ENCODE measurements around the gene NATD1. TPM values are rescaled to one million over a fixed set of nuclear protein-coding genes. Genes with fewer than 3 reads are reported as not detected.

Gene NATD1
- total RNA-seq, 1 donor from 2014 or later: 19.5 TPM

- no peak overlapping the region for H3K27ac ChIP-seq
- no peak overlapping the region for H3K4me3 ChIP-seq
- DNase-seq: peak; percentile 58
- no peak for ATAC-seq
- no peak for TF ChIP-seq CTCF (IDR thresholded peaks at IDR 0.05)
- H3K36me3 ChIP-seq: peaks cover 57% of the 10 kb centered on the region
- H3K9me3 ChIP-seq: no peaks in the 10 kb centered on the region
- intact Hi-C loops (cut with DNase I): no loop called here
- no peaks in the 10 kb centered on the region for H3K4me1 ChIP-seq
- H3K27me3 ChIP-seq: no peaks in the 10 kb centered on the region
Observed at GRCh38 chr17:21298983-21299519, 45.8 kb upstream of the NATD1 start.

DNA sequence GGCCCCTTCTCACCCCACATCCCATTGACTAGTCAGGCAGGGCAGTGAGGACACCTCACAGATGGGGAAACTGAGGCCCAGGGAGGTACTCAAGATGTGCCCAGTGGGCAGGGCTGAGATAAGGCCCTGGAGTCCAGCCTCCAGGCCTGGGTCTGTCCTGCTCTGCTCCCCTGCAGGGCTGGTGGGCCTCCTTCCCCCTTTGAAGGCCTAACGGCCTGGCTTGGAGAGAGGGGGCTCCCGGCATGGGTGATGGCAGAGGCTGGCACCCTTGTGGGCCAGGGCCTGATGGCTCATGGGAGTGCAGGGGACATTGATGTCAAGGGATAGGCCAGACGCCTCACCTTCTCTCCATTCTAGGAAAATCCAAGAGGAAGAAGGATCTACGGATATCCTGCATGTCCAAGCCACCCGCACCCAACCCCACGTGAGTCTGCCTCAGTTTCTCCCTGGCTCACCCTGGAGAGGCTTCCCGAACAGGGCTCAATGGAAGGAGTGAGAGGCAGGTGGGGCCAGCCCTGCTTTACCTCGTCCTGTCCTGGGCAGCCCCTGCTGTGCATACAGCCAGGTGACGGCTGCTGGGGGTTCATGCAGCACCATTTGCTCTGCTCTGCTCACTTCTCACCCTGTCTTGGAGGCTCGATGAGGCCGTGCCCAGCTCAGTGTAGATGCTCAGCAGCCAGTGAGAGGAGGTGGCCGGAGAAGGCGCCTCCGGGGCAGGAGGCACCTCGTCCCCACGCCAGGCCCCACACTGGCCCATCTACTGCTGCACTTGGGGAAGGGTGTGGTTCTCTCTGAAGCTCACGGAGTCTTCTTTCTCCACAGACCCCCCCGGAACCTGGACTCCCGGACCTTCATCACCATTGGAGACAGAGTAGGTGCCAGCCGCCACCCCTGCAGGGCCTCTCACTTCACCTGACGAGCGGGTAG is 45.1 kb upstream of the NATD1 start:
- no peaks in the 10 kb centered on the region for H3K4me1 ChIP-seq
- no peak for TF ChIP-seq CTCF (IDR thresholded peaks at IDR 0.05)
- DNase-seq: peak; percentile 66

DNA sequence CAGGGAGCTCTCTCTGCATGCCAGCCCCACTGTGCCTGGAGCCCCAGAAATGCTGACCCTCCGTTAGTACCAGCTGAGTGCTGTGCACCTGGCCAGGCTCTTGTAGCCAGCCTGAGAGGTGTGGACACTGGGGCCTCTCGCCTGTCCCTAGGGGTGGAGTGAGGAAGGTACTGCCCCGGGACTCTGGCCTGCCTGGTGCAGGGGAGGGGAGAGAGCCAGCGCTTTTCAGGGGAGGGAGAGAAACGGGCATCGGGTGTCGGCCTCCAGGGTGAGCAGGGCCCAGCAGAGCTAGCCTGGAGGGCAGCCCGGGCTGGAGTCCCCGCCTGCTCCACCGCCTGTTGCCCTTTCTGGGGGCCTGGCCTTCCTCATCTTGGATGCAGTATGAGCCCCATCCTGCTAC is 44.4 kb upstream of the NATD1 start:
- Histone ChIP-seq H3K36me3 (peaks cover 45% of the 10 kb centered on the region), H3K27ac (no peak overlapping the region), H3K4me3 (no peak overlapping the region), H3K4me1 (no peaks in the 10 kb centered on the region), H3K27me3 (no peaks in the 10 kb centered on the region), H3K9me3 (no peaks in the 10 kb centered on the region)
- DNase-seq (peak; percentile 67), ATAC-seq (peak; percentile 2)
- intact Hi-C loops (cut with DNase I): no loop called here
- no peak for TF ChIP-seq CTCF (IDR thresholded peaks at IDR 0.05)

More for the DNA sequence above, 45.1 kb upstream of the NATD1 start:
- Histone ChIP-seq H3K27me3 (no peaks in the 10 kb centered on the region), H3K4me3 (no peak overlapping the region), H3K27ac (no peak overlapping the region), H3K9me3 (no peaks in the 10 kb centered on the region), H3K36me3 (peaks cover 50% of the 10 kb centered on the region)
- no peak for ATAC-seq
- intact Hi-C loops (cut with DNase I): no loop called here

- Histone ChIP-seq H3K27me3 (no peaks in the 10 kb centered on the region), H3K36me3 (peaks cover 39% of the 10 kb centered on the region), H3K4me3 (no peak overlapping the region), H3K9me3 (no peaks in the 10 kb centered on the region), H3K4me1 (no peaks in the 10 kb centered on the region), H3K27ac (no peak overlapping the region)
- DNase-seq (peak; percentile 67), ATAC-seq (no peak)
- TF ChIP-seq CTCF (IDR thresholded peaks at IDR 0.05): no peak
- intact Hi-C loops (cut with DNase I): no loop called here
Observed at GRCh38 chr17:21297026-21297520, 43.9 kb upstream of the NATD1 start.

DNA sequence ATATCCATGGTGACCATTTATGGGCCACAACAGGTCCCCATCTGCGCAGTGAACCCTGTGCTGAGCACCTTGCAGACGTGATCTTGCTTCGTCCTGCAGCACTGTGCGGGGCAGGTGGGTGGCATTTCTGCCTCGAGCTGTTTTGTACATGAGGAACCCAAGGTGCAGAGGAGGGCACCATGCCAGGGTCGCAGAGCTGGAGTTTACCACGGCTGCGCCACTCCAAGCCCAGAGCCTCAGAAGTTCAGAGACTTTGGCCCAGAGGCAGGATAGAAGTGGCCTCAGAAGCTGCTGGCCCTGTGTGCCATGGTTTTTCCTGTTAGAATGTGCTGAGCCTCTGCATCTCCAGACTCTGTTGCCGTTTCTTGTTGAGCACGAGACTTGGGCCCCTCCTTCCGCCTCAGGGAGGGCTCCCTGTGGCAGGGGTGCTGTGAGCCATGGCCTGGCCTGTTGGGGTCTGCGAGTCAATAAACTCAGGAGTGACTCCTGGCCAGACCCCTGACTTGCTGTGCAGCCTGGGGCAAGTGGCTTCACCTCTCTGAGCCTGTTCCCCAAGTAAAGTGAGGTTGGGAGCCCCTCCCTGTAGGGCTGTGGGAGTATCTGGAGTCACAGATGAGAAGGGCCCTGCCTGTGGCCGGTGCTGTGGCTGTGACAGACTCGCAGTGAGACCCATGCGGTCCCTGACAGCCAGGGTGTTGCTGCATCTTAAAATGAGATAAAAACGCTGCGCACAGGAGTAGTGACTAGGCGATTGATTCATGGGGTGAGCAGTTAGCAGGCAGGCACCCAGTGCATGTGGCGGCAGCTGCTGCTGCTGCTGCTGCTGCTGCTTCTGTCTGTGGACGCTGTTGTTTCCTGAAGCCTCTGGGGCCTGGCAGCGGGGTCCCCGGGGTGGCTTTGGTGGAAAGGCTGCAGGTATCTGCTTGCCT is 43.2 kb upstream of the NATD1 start:
- H3K36me3 ChIP-seq: peaks cover 32% of the 10 kb centered on the region
- peak; percentile 64 for DNase-seq
- H3K4me1 ChIP-seq: no peaks in the 10 kb centered on the region
- no peaks in the 10 kb centered on the region for H3K9me3 ChIP-seq
- H3K27ac ChIP-seq: no peak overlapping the region
- H3K27me3 ChIP-seq: no peaks in the 10 kb centered on the region
- ATAC-seq: no peak
- no peak for TF ChIP-seq CTCF (IDR thresholded peaks at IDR 0.05)
- intact Hi-C loops (cut with DNase I): no loop called here
- H3K4me3 ChIP-seq: no peak overlapping the region
